ENCODE measurements around the gene KLHL6.
A peak's percentile ranks its signal among the peaks of the same experiment; 100 is the strongest.

Gene KLHL6

GRCh38 chr3:183590442-183590841 lies 34.9 kb upstream of the KLHL6 start:
- no peaks in the 10 kb centered on the region for H3K9me3 ChIP-seq
- no peak overlapping the region for H3K4me3 ChIP-seq (ENCODE audit: low read depth in 1 of 2, low read length in 1 of 2)
- H3K36me3 ChIP-seq: no peaks in the 10 kb centered on the region
- no peaks in the 10 kb centered on the region for H3K27me3 ChIP-seq
- peaks cover 20 to 26% of the 10 kb centered on the region in 2 experiments for H3K4me1 ChIP-seq (ENCODE audit: control insufficient read depth in 1 of 2, insufficient read depth in 1 of 2, low read depth in 1 of 2, low read length in 1 of 2)
- TF ChIP-seq CTCF (IDR thresholded peaks at IDR 0.05): no peak
- no peak overlapping the region for H3K27ac ChIP-seq

- H3K4me1 ChIP-seq (ENCODE audit: control insufficient read depth in 1 of 2, insufficient read depth in 1 of 2, low read depth in 1 of 2, low read length in 1 of 2): peaks cover 20 to 26% of the 10 kb centered on the region in 2 experiments
- no peaks in the 10 kb centered on the region for H3K9me3 ChIP-seq
- peak overlapping the region; percentile 43 for H3K27ac ChIP-seq
- H3K36me3 ChIP-seq: no peaks in the 10 kb centered on the region
- no peaks in the 10 kb centered on the region for H3K27me3 ChIP-seq
- TF ChIP-seq CTCF (IDR thresholded peaks at IDR 0.05): no peak
- no peak overlapping the region for H3K4me3 ChIP-seq (ENCODE audit: low read depth in 1 of 2, low read length in 1 of 2)
Measured at GRCh38 chr3:183587336-183587735, 31.8 kb upstream of the KLHL6 start.

GRCh38 chr3:183586477-183586876 lies 31.0 kb upstream of the KLHL6 start:
- Histone ChIP-seq H3K9me3 (no peaks in the 10 kb centered on the region), H3K36me3 (no peaks in the 10 kb centered on the region), H3K4me3 (ENCODE audit: low read depth in 1 of 2, low read length in 1 of 2) (no peak overlapping the region), H3K27ac (peak overlapping the region; percentile 43), H3K27me3 (no peaks in the 10 kb centered on the region), H3K4me1 (ENCODE audit: control insufficient read depth in 1 of 2, insufficient read depth in 1 of 2, low read depth in 1 of 2, low read length in 1 of 2) (peaks cover 17 to 20% of the 10 kb centered on the region in 2 experiments)
- no peak for TF ChIP-seq CTCF (IDR thresholded peaks at IDR 0.05)

- TF ChIP-seq CTCF (IDR thresholded peaks at IDR 0.05): no peak
- no peak overlapping the region for H3K4me3 ChIP-seq (ENCODE audit: low read depth in 1 of 2, low read length in 1 of 2)
- no peaks in the 10 kb centered on the region for H3K27me3 ChIP-seq
Measured at GRCh38 chr3:183584914-183585280, 29.4 kb upstream of the KLHL6 start.

GRCh38 chr3:183584246-183584913 lies 28.9 kb upstream of the KLHL6 start:
- Histone ChIP-seq H3K27ac (no peak overlapping the region), H3K27me3 (no peaks in the 10 kb centered on the region), H3K36me3 (no peaks in the 10 kb centered on the region), H3K9me3 (no peaks in the 10 kb centered on the region), H3K4me3 (ENCODE audit: low read depth in 1 of 2, low read length in 1 of 2) (no peak overlapping the region), H3K4me1 (ENCODE audit: control insufficient read depth in 1 of 2, insufficient read depth in 1 of 2, low read depth in 1 of 2, low read length in 1 of 2) (peaks cover 17 to 20% of the 10 kb centered on the region in 2 experiments)
- TF ChIP-seq CTCF (IDR thresholded peaks at IDR 0.05): no peak

More at GRCh38 chr3:183584914-183585280, 29.4 kb upstream of the KLHL6 start:
- no peaks in the 10 kb centered on the region for H3K9me3 ChIP-seq
- H3K27ac ChIP-seq: no peak overlapping the region
- peaks cover 17 to 20% of the 10 kb centered on the region in 2 experiments for H3K4me1 ChIP-seq (ENCODE audit: control insufficient read depth in 1 of 2, insufficient read depth in 1 of 2, low read depth in 1 of 2, low read length in 1 of 2)
- no peaks in the 10 kb centered on the region for H3K36me3 ChIP-seq

Measured in neutrophil (primary cell).